Left lung (tissue), 10 donors: ENCODE results near the gene TMCC2. TPM values are rescaled to one million over a fixed set of nuclear protein-coding genes. Genes with fewer than 3 reads are reported as not detected.

Experiments
- ATAC-seq: fragments of 200-7000 bp; cut with Tn5 transposase; one replicate; pipeline ENCODE4 v1.9.1; 2020; ENCODE audit warnings: moderate library complexity
- DNase-seq, 4 donors: peaks; one replicate each; pipeline ENCODE4 v3.0.0-alpha.2; 2013 to 2020
- H3K27ac ChIP-seq, 2 donors: fragments of 200-600 bp; sonication (generic) in 1 of 2; one replicate each; pipeline versions ENCODE4 v1.5.0 to v1.8.0; 2020 to 2021
- H3K27me3 ChIP-seq, 2 donors: fragments of 200-600 bp; sonication (generic) in 1 of 2; one replicate each; pipeline versions ENCODE4 v1.5.0 to v1.8.0; 2020 to 2021
- H3K36me3 ChIP-seq, 2 donors: fragments of 200-600 bp; sonication (generic) in 1 of 2; one replicate each; pipeline versions ENCODE4 v1.5.0 to v1.8.0; 2020 to 2021
- H3K4me1 ChIP-seq, 2 donors: fragments of 200-600 bp; one replicate each; pipeline ENCODE4 v1.8.0; 2021
- H3K4me3 ChIP-seq, 2 donors: fragments of 200-600 bp; sonication (generic) in 1 of 2; one replicate each; pipeline versions ENCODE4 v1.5.0 to v1.8.0; 2020 to 2021; ENCODE audit warnings: mild to moderate bottlenecking in 1 of 2
- H3K9me3 ChIP-seq, 2 donors: fragments of 200-600 bp; sonication (generic) in 1 of 2; one replicate each; pipeline versions ENCODE4 v1.5.0 to v1.8.0; 2020 to 2021
- intact Hi-C, 2 donors: fragments of 100-400 bp; cut with DNase I; formaldehyde crosslinking; loops; one replicate each; pipeline versions ENCODE4 v1.11.2 to v1.14.2; 2022
- polyA plus RNA-seq, 6 donors: library from polyadenylated mRNA; unstranded; fragments of 120-200 nt; gene quantifications; one replicate each; pipeline ENCODE4 v1.2.1, GENCODE V29; 2013; ENCODE audit not compliant: insufficient read length in 6 of 6
- total RNA-seq, 2 donors: library from RNA; stranded (reverse); fragmentation: NEBNext Ultra II Directional; extraction: Animal tissue kit (Norgen Biotek cat#: 25700); gene quantifications; one replicate each; pipeline ENCODE4 v1.2.1, GENCODE V29; 2021
- TF ChIP-seq, protein P1 (sequence below), 2 donors: fragments of 200-600 bp; sonication (generic) in 1 of 2; IDR thresholded peaks; one replicate each; pipeline versions ENCODE4 v1.5.0 to v1.8.0; 2021; ENCODE audit warnings: antibody characterized with exemption in 2 of 2
- donor health status: DM: no; HTN: yes; CAD: no.
- donor health status: DM: no; HTN: no; CAD: no.

Gene TMCC2
- total and polyA plus RNA-seq, 8 donors: 3.4 to 17.2 (median 11.0) TPM

DNA sequence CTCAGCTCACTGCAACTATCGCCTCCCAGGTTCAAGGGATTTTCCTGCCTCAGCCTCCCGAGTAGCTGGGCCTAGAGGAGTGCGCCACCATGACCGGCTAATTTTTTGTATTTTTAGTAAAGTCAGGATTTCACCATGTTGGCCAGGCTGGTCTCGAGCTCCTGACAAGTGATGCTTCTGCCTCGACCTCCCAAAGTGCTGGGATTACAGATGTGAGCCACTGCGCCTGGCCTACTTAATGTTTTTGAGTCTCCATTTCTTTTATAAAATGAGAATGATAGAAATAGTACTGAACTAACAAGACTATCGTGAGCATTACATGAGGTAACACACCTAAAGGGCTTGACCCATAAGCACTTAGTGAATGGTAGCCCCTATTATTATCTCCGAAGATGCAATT, 72.4 kb downstream of the TMCC2 start:
- TF ChIP-seq, protein P1, sequence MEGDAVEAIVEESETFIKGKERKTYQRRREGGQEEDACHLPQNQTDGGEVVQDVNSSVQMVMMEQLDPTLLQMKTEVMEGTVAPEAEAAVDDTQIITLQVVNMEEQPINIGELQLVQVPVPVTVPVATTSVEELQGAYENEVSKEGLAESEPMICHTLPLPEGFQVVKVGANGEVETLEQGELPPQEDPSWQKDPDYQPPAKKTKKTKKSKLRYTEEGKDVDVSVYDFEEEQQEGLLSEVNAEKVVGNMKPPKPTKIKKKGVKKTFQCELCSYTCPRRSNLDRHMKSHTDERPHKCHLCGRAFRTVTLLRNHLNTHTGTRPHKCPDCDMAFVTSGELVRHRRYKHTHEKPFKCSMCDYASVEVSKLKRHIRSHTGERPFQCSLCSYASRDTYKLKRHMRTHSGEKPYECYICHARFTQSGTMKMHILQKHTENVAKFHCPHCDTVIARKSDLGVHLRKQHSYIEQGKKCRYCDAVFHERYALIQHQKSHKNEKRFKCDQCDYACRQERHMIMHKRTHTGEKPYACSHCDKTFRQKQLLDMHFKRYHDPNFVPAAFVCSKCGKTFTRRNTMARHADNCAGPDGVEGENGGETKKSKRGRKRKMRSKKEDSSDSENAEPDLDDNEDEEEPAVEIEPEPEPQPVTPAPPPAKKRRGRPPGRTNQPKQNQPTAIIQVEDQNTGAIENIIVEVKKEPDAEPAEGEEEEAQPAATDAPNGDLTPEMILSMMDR (IDR thresholded peaks at IDR 0.05): no peak
- Histone ChIP-seq H3K27me3 (no peaks in the 10 kb centered on the region), H3K27ac (peak overlapping the region; percentile 59 to 73), H3K4me3 (no peak overlapping the region), H3K4me1 (peaks cover 6 to 15% of the 10 kb centered on the region in 2 donors), H3K36me3 (peaks cover 0 to 36% of the 10 kb centered on the region in 2 donors), H3K9me3 (no peaks in the 10 kb centered on the region)
- intact Hi-C loops: no loop called here
- ATAC-seq (no peak), DNase-seq (no peak)

DNA sequence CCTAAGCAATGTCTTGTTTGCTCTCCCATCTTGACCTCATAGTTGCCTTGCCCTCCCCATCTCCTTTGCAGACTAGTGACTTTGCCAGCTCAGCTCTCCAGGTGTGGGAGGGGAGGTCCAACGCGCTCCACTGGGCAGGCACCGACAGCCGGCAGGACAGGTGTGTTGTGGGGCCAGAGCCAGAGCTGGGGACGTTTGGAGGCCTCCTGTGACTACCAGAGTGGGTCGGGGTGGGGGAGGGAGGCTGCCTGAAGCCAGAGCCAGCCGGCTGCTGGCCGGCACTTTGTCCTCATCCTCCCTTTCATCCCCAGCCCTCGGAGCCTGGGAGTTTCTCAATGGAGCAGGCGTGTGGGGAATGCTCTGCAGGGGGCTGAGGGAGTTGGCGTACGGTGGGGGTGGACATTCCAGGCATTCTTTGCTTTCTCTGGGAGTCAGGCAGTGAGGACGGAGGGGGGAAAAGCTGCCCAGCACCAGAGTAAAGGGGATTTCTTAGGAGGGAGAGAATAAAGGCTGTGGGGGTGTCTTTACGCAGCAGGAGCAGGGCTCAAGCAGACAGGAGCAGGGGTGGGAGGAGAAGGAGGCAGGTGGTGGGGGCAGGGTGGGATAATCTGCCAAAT, 73.6 kb downstream of the TMCC2 start:
- Histone ChIP-seq H3K4me3 (no peak overlapping the region), H3K27ac (peak overlapping the region; percentile 66 to 73), H3K9me3 (no peaks in the 10 kb centered on the region), H3K27me3 (no peaks in the 10 kb centered on the region), H3K36me3 (peaks cover 0 to 48% of the 10 kb centered on the region in 2 donors), H3K4me1 (peaks cover 6 to 14% of the 10 kb centered on the region in 2 donors)
- DNase-seq (peak in 3 of 4 donors; percentile 86 to 93 (median 91)), ATAC-seq (peak; percentile 91)
- TF ChIP-seq, protein P1 (IDR thresholded peaks at IDR 0.05): no peak
- intact Hi-C loops: no loop called here

DNA sequence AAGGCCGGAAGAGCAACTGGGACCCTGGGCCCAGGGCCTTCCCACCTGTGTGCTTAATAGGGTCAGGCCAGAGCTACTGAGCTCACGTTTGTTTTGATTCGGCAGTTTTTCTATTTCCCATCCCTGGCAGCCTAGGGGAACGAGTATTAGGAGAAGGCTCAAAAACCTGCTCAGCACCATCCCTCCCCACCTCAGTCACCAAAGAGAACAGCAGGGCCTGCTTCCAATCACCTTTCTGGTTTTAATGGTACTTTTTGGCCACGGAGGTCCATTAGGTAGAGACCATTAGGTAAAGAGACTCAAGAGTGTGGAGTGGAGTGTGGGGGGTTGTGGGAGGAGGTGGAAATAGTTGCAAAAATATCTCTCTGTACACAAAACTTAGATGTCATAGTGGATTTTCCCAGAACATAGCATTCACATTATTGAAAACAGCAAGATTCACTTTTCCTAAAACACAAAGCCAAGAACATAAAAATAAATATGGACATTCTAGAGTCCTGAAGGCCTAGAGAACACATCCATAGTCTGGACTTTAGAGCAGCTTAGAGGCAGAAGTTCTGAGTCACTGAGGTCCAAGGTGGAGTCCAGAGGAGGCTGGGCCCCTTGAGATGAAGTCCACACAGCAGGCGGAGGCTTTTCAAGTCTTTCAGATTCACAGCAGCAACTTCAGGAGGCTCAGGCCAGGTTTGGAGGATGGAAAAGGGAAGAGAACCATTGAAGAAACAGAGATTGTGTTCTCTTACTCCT, 74.3 kb downstream of the TMCC2 start:
- intact Hi-C loops: no loop called here
- ATAC-seq: peak; percentile 1

DNA sequence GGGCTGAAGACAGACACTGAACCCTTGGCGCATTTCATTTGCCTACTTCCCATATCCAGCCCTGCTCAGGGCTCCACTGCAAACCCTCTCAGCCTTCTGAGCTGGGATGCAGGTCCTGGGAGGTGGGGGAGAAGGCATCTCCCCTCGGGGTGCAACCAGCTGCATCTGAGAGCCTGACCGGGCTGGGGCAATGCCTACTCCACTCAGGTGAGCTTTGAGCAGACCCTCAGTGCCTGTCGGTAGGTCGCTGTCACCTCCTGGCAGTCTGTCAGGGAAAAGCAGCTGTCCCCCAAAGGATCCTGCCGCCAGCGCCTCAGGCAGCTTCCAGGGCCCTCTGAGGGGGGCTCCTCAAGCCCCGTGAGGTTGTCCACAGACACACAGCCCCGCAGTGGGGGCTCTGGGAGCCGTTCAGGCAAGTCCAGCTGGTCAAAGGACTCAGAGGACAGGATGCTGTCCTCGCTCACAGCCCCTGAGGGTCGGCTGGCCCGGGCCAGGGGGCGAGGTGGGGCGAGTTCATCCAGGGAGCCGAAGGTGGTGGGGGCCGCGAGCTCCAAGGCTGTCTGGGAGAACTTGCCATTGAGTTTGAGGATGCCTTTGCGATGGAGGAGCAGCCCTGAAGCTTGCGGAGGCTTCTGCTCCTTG, 75.6 kb downstream of the TMCC2 start:
- TF ChIP-seq, protein P1 (IDR thresholded peaks at IDR 0.05): no peak
- intact Hi-C loops: no loop called here
- DNase-seq (no peak), ATAC-seq (no peak)
- H3K4me1 ChIP-seq: peaks cover 6 to 14% of the 10 kb centered on the region in 2 donors
- no peak overlapping the region for H3K4me3 ChIP-seq
- H3K27me3 ChIP-seq: no peaks in the 10 kb centered on the region
- no peak overlapping the region for H3K27ac ChIP-seq
- H3K36me3 ChIP-seq: peaks cover 0 to 68% of the 10 kb centered on the region in 2 donors
- H3K9me3 ChIP-seq: no peaks in the 10 kb centered on the region

More for the DNA sequence above, 74.3 kb downstream of the TMCC2 start:
- peaks cover 0 to 55% of the 10 kb centered on the region in 2 donors for H3K36me3 ChIP-seq
- H3K9me3 ChIP-seq: no peaks in the 10 kb centered on the region
- TF ChIP-seq, protein P1 (IDR thresholded peaks at IDR 0.05): no peak
- H3K4me1 ChIP-seq: peaks cover 6 to 14% of the 10 kb centered on the region in 2 donors
- no peak for DNase-seq
- H3K27ac ChIP-seq: peak overlapping the region; percentile 66 to 73
- H3K4me3 ChIP-seq: no peak overlapping the region
- no peaks in the 10 kb centered on the region for H3K27me3 ChIP-seq
